ENCODE results near the gene C2orf72.
"Not testable (repeated sequence)": the region's sequence is repeated elsewhere in the genome, so short reads cannot be mapped to it uniquely, and the experiment has no call there.

The C2orf72 gene

DNA sequence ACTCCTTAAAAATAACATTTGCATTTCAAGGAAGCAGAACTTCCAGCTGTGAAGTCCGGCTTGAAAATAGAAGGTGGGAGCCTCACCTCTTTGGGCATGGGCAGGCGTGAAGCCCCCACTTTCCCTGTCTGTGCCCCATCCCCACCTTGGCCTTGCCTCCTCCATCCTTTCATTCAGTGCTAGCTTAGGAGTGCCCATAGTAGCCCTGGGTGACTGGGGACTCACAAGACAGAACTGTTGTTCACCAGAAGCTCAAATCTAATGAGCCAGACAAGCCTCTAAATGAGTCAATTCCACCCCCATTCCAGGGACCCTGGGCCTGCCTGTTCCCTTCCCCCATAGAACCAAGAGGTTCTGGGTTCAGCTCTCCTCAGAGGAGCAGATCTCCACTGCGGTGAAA, 21.4 kb upstream of the C2orf72 start:
- DNase-seq = no peak

DNA sequence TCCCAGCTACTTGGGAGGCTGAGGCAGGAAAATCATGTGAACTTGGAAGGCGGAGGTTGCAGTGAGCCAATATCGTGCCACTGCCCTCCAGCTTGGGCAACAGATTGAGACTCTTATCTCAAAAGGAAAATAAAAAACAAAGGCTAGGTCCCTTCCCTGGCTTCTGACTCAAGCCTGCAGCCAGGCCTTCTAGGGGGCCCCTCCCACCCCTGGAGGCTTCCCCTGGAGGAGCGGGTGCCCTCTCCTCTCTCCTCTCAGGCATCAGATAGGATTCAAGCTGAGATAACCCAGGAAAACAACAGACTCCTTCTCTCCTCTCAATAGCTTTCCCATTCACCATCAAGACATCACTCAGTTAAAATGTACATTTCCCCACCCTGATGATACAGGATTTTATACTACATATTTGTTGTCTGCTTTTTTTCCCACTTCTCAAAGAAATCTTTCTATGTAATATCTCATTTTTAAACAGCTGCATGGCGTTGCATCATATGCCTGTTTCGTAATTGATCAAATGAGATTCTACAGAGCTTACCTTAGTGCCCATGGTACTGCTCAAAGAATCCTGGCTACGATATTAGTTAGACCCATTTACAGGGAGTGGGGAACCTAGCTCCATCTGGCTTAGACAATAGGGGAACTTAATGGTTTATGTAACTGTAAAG, 20.6 kb upstream of the C2orf72 start:
- DNase-seq = no peak

DNA sequence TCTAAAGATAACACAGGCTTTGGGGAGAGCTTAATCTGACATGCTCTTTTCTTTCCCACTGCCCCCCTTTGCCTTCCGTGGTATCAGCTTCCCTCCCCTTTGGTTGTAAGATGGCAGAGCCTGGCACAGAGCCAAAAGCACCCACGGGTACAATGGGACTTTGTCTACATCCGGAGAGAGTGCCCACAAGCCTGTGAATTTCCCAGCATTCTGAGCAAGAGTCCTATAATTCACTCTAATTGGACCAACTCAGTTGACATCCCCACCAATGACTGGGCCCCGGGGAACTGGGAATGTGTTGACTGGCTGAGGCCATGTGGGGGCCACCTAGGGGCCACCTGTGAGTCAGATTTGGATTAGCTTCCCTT, 20.1 kb upstream of the C2orf72 start:
- no peak for DNase-seq

DNA sequence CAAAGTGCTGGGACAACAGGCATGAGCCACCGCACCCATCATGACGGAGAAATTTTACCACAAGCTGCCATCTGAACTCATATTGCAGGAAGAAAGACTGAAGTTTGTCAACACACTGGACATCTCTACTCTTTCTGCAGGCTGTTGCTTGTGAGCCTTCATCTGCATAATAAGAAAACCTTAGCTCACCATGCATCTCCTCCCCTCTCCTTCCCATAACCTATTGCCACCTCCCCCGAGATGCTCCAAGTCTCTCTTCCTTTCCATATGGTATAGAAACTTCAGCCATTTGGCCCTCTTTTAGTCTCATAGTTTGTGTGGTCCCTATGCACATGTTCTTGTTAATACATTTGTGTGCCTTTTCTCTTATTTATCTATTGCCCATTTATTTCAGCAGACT, 19.1 kb upstream of the C2orf72 start:
- DNase-seq = no peak

DNA sequence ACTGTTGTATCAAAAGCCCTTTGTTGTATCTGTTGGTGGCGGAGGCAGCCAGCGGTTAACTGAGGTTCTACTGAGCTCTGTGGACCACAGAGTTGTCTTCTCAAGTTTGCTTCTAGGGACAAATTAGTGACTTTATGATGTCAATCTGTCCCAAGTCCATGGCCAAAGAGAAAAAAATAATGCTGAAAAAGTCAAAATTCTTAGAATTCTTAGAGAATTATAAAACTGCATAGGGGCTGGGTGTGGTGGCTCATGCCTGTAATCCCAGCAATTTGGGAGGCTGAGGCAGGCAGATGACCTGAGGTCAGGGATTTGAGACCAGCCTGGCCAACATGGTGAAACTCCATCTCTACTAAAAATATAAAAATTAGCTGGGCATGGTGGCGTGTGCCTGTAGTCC, 12.3 kb upstream of the C2orf72 start:
- not testable (repeated sequence) for DNase-seq

DNA sequence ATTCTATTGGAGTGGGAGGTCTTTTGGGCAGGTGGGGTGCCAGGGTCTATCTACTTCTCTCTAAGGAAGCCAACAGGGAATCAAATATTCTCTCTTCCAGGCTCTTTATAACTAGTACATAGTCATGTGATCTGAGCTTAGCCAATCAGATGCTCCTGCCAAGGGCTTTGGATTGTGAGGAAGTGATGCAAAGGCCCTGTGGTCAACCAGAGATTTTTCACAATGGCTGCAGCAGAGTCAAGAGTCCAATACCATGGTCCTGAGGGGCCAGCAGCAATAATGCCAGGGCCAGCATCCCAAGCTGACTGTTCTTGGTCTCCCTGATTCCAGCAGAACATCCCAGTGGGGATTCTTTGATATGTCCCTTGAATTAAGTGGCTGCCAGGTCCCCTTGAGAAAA, 8.4 kb upstream of the C2orf72 start:
- no peak for DNase-seq

DNA sequence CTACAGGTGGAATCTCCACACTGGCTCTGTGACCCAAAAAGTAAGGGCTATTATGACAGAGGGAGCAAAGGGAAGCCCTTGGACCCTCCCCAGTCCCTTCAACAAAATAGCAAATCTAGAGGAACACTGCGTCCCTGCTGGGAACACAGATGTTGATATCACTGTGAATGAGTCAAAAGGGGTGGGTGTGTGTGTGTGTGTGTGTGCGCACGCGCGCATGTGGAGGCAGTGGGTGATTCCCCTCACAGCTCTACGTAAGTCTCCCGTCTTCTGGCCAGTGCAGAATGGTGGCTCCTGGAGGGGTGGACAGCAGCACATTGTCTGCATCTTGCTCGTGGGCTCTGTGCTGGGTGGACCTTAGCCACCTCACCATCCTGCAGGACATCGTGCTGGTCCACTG, 7.8 kb upstream of the C2orf72 start:
- DNase-seq = no peak

DNA sequence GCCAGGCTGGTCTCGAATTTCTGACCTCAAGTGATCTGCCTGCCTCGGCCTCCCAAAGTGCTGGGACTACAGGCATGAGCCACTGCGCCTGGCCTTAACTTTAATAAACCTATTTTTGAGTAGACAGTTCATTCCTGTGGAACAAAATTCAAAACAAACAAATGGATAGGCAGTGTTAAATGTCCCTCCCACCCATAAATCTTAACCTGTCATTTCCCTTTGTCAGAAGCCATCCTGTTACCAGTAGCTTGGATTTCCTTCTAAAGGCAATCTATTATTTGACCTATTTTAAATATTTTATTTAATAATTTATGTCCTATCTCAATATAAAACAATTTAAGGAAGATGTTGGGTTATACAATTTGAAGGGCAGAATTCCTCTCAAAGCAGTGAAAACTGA, 6.6 kb upstream of the C2orf72 start:
- DNase-seq = no peak

DNA sequence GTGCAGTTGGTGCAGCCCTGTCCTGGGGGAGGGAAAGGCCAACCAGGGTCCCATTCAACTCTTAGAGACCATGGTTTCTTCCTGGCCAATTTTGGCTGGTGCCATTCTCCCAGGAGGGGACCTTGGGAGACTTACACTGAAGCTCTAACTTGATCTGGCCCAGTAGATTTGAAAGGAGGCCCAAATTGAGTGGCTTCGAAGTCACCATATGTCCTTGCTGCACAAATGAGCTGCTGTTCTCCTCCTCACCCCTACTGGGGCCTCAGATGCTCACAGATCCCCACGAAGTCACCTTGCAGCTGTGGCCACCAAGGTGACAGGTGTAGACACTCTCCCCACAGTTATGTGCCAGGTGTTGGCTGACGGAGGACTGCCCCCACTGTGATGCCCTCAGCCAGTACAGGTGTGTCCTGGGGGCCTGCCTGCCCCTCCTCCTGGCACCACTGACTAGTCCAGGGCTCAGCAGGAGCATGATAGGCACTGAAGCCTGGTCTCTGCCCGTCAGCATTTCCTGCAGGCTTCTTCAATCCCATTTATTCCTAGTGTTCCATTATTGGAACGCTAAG, 4.7 kb upstream of the C2orf72 start:
- no peak for DNase-seq

DNA sequence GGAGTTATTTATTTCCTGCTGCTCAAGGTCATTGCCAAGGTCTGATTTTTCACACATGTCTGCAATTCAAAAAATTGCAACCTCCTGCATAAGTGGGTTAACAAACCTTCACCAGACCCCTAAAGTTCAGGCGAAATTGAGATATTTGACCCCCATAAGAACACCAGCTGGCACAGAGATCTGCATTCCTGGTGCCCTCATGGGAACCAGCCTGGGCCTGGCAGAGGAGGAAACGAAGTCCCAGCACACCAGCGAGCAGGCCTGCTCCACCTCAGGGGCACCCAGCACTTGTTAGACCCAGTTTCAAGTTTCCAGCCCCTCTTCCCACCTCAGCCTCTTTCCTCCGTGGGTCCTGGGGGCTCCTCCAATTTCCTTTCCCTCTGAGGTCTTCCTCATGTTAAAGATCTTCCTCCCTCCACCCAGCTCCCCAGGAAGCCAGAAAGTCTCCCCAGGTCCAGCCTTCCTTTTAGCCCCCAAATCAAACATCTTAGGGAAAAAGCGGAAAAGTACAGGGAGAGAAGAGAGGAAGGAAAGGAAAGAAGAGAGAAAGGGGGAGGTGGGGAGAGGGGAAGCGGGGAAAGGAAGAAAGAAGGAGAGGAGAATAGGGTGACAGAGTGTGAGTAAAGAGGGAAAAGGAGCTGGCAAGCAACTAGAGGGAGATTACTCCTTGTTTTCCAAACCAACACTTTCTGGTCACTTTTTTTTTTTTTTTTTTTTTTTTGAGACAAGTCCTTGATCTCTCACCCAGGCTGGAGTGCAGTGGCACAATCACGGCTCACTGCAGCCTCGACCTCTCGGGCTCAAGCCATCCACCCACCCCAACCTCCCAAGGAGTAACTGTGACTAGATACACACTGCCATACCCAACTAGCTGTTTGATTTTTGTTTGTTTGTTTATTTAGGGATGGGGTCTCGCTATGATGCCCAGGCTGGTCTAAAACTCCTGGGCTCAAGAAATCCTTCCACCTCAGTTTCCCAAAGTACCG, 3.9 kb upstream of the C2orf72 start:
- no peak for DNase-seq

DNA sequence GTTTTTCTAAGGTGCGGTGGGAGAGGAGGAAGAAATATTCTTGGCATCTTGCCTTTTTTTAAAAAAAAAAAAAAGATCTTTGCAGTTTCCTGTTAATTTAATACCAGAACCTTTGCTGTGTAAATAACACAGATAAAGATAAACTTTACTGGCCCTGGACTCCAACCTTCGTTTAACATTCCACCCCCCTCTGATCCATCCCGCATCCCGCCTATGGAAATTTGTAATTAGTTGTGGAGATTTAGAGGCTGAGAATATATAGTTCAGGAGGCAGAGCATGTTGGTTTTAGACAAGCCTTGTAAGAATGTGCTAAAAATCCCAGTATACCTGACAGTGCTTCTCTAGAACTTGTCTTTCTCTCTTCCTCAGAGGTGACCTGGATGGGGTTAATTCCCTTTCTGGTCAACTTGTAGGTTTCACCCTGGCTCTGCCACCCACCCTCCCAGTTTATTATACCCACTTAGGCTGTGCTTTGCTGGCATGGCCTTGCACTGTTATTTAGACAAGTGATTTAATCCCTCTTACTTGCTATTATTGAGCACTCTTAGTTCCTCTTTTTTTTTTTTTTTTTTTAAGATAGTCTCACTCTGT, 2.9 kb upstream of the C2orf72 start:
- DNase-seq = no peak

DNA sequence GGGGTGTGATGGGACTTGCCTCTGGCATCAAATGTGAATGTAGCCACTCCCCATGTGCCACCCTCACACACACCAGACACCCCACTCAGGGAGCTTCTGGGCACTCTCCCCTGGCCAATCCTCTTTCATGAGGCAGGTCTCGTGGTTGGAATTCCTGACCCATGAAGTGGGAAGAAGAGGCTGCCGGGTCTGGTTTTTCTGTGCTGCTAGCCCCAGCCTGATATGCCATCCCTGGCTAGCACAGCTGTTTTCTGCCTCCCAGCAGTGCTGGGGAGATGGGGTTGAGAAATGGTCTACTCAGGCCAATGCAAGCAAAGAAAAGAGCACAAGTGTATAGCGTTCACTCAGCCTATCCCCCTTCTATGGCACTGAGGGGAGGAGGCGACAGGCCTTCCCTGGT, 1.2 kb upstream of the C2orf72 start:
- no peak for DNase-seq

DNA sequence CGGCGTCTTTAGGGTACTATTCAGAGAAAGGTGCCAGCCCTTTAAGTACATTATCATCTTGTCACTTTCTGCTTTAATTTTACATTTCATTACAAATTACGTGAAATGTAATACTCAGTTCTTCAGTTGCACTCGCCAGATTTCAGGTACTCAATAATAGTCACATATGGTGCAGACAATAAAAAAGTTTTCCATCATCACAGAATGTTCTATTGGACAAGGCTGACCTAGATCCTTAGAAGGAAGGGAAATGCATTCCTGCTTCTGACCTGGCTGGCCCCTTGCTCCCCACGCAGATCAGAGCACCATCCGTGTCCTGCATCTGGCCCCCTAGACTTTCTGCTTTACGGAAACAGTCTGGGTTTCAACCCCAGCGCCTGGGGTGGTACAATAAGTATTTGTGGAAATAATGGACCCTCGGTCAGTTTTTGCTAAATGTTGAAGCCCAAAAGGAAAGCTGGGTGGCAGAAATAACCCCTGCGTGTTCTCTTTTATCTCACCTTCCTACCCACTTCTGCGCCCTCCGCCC, 681 bp upstream of the C2orf72 start:
- DNase-seq = no peak

DNA sequence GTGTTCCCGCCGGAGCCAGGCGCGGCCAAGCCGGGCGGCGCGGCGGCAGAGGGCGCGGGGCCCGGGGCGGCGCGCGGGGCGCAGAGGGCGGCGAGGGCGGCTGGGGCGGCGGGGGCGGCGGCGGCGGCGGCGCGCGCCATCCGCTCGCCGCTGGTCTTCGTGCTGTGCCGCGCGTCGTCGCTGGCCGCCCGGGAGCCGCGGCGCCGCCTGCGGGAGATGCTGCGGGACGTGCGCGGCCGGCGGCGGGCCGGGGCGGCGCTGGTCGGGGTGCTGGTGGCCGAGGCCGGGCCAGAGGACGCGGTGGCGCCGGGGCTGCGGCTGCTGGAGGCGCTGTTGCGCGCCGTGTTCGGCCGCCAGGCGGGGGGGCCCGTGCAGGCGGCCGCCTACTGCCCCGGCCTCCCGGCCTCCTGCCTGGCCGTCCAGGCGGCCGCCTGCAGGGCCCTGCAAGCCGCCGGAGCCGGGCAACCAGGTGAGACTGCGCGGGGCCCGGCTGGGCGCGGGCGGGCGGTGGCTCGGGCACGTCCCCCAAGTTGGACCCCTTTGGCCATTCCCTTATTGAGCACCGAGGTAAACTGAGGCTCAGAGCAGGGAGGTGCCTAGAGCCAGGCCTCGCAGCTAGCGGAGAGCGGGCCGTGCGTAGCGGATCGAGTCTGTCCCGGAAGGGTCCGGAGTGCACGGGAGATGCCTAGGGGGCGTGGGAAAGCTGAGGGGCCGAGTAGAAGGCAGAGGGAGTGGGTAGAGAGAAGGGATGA, 584 bp downstream of the C2orf72 start:
- DNase-seq = peak; percentile 51

DNA sequence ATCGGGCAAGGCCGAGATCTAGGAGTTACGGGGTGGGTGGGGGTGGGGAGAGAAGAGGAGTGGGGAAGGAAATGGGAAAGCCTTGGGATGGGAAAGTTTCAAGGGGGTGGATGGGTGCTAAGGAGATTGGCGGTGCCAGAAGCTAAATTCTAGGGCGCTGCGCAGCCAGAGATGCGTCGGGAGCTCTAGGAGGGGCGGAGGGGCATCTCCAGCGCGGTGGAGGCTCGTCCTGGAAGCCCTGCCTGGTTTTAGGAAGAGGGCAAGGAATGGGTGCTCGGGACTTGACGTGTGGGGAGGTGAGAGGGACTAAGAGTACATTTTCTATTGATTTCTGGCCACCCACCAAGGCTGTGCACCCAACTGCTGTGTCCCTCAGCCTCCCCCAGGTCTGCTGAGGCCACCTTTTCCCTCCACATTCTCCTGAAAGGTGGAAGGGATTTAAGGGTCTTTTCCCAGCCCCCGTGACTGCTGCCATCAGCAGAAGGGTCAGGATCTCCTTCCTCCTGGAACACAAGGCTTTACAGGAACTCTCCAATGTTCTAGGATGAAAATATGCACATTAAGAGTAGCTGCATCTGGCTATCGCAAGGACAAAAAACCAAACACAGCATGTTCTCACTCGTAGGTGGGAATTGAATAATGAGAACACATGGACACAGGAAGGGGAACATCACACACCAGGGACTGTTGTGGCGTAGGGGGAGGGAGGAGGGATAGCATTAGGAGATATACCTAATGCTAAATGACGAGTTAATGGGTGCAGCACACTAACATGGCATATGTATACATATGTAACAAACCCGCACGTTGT, 1.4 kb downstream of the C2orf72 start:
- no peak for DNase-seq

DNA sequence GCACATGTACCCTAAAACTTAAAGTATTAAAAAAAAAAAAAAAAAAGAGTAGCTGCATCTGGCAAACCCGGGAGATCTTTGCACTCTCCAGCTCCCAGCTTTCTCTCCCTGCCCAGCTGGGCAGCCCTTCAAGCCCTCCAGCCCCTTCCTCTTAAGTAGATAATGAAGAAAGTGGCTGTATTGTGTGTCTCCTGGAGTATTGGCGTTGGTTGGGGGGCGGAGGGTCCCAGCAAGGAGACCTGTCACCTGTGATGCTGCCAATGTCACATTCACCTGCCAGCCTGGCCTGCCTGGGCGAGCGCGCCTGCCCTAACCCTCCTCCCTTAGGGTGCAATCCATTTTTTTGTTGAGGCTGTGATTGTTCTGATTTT, 2.0 kb downstream of the C2orf72 start:
- DNase-seq = no peak

DNA sequence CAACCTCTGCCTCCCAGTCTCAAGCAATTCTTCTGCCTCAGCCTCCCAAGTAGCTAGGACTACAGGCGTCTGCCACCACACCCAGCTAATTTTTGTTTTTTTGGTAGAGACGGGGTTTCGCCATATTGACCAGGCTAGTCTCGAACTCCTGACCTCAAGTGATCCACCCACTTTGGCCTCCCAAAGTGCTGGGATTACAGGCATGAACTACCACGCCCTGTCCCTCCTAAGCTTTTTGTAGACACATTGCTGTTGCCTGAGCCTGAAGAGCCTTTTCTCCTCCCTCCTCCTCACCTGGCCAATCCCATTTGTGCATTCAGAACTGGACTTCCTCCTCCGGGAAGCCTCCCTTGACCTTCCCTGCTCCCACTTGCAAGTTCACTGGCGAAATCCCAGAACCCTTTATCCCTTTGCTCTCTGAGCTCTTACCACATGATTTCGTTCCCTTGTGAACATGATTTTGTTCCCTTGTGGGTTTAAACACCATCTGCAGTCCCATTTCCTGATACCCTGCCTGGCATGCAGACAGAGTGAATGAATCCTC, 2.6 kb downstream of the C2orf72 start:
- no peak for DNase-seq

DNA sequence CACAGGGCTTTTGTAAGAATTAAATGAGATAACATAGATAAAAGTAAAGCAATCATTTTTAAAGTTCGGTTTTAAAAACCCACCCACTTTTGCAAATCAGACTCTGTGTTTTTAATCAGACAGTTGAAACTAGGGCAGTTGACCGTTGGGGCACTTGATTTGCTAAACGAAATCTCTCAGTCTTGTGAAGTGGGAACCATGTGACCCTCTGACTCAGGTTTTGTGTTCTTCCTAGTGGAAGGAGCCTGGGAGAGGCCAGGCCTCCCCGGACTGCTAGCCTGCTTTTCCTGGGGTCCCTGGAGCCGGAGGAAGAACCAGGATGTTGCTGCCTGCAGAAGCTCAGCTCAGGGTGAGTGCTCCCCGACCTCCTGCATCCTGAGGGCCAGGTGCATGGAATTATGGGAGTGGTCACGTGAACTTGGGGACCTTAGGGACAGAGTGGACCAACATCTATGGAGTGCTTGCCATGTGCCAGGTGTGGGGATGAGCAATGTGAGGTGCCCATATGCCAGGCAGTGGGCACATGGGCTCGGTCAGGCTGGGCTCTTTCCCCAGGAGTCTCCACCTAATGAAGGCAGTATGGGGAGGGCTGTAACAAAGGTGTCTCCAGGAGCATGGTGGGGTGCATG, 3.9 kb downstream of the C2orf72 start:
- no peak for DNase-seq

DNA sequence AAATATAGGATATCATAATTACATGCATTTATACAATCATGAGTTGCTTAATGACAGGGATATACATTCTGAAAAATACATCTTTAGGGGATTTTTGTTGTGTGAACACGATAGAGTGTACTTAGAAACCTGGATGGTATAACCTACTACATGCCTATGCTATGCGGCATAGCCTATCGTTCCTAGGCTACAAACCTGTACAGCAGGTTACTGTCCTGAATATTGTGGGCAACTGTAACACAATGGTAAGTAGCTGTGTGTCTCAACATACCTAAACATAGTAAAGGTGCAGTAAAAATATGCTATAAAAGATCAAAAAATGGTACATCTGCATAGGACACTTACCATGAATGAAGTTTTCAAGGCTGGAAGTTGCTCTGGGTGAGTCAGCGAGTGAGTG, 6.5 kb downstream of the C2orf72 start:
- DNase-seq = no peak

DNA sequence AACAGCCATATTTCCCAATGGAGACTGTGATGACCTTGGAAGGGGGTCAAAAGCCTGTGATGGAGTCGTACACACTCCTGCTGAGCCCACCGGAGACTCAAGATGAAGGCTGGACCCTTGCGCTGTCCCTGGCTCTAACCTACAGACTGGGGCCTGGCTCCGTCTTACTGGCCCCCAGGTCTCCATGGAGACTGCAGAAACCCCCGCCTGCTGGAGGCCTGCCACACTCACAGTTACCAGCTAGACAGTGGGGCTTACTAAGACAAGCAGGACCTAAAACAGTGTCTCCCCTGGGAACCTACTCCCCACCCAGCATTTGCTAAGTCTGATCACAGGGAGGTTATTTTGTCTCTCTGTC, 9.6 kb downstream of the C2orf72 start:
- no peak for DNase-seq

DNA sequence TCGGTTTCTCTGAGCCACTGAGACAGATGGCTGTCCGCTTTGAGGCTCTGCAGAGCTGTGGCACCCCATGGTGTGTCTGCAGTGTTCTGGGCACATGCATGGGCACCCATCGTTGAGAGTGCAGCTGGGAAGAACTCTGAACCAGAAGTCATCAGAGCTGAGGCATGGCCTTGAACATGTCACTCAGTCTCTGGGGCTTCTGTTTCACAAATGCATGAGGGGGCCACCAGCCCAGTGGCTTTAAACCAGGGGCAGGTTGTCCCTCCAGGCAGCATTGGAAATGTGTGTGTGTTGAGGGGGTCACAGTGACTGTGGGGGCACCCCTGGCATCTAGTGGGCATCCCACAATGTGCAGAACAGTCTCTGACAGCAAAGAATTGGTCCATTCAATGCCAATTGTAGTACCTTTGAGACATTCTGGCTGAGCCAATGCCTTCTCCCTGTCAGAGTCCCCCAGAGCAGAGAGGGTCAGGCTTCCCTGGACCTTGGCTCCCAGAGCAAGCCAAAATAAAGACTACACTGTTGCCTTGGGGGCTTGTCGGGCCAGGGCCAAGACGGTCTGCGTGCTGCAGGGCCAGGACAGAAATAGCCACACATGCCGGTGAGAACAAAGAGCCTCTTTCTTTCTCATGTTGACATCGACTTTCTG, 10.1 kb downstream of the C2orf72 start:
- no peak for DNase-seq

Measured in retina (tissue), 1 donor.